GM18508 (cell line): ENCODE results near the gene QRICH1.

Source experiments
- ATAC-seq: cut with Tn5 transposase; IDR thresholded peaks from one replicate; pipeline ENCODE4 v1.9.1; 2021; ENCODE audit warnings: moderate number of reproducible peaks; ENCODE audit not compliant: insufficient read depth, unreplicated experiment

Gene QRICH1

GRCh38 chr3:49120438-49121131 is 26.7 kb upstream of the QRICH1 start, which contains the start of gene USP19:
Gene USP19, minus strand, starts transcription at chr3:49120823. Its CDS starts 1,678 bp downstream, at chr3:49119145.
- peak; percentile 41 for ATAC-seq

GRCh38 chr3:49120096-49120437 is 26.2 kb upstream of the QRICH1 start:
- ATAC-seq: no peak

GRCh38 chr3:49119439-49119838 is 25.6 kb upstream of the QRICH1 start:
- no peak for ATAC-seq

- no peak for ATAC-seq
Measured at GRCh38 chr3:49119036-49119435, 25.2 kb upstream of the QRICH1 start.

GRCh38 chr3:49112262-49112661 is 18.4 kb upstream of the QRICH1 start:
- no peak for ATAC-seq

- no peak for ATAC-seq
Measured at GRCh38 chr3:49111347-49111746, 17.5 kb upstream of the QRICH1 start.

- ATAC-seq: no peak
Measured at GRCh38 chr3:49110780-49111179, 16.9 kb upstream of the QRICH1 start.

- no peak for ATAC-seq
Measured at GRCh38 chr3:49108346-49108745, 14.5 kb upstream of the QRICH1 start.

GRCh38 chr3:49104427-49105291 is 10.8 kb upstream of the QRICH1 start, which contains the start of gene QARS1:
Gene QARS1, minus strand, starts transcription at chr3:49104757. Its CDS starts 24 bp downstream, at chr3:49104733.
- ATAC-seq: no peak

GRCh38 chr3:49104052-49104426 is 10.2 kb upstream of the QRICH1 start:
- no peak for ATAC-seq

GRCh38 chr3:49100046-49100615 is 6.3 kb upstream of the QRICH1 start:
- no peak for ATAC-seq

- ATAC-seq: no peak
Measured at GRCh38 chr3:49098910-49099630, 5.2 kb upstream of the QRICH1 start.

GRCh38 chr3:49098429-49098828 is 4.6 kb upstream of the QRICH1 start:
- no peak for ATAC-seq

GRCh38 chr3:49092938-49093852 is 676 bp downstream of the QRICH1 start:
- peak; percentile 15 for ATAC-seq

GRCh38 chr3:49081429-49081828 is 12.4 kb downstream of the QRICH1 start:
- no peak for ATAC-seq

GRCh38 chr3:49079270-49079669 is 14.6 kb downstream of the QRICH1 start:
- no peak for ATAC-seq

GRCh38 chr3:49076646-49077045 is 17.2 kb downstream of the QRICH1 start:
- no peak for ATAC-seq

GRCh38 chr3:49076116-49076515 is 17.8 kb downstream of the QRICH1 start:
- ATAC-seq: no peak

- no peak for ATAC-seq
Measured at GRCh38 chr3:49058011-49058410, 35.9 kb downstream of the QRICH1 start.

- ATAC-seq: no peak
Measured at GRCh38 chr3:49057268-49057667, 36.6 kb downstream of the QRICH1 start.
